ENCODE results near the gene SPINK8.
"Not testable (repeated sequence)": the region's sequence is repeated elsewhere in the genome, so short reads cannot be mapped to it uniquely, and the experiment has no call there.

DNA sequence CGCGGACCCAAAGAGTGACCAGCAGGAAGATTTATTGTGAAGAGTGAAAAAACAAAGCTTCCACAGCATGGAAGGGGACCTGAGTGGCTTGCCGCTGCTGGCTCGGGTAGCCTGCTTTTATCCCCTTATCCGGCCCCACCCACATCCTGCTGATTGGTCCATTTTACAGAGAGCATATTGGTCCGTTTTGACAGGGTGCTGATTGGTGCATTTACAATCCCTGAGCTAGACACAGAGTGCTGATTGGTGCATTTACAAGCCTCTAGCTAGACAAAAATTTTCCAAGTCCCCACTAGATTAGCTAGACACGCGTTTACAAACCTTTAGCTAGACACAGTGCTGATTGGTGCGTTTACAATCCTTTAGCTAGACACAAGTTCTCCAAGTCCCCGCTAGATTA lies 62.2 kb downstream of the SPINK8 start:
- TF ChIP-seq ZBTB17 (tag by site-specific recombination; IDR thresholded peaks at IDR 0.05); ZNF23 (tag by site-specific recombination; IDR thresholded peaks at IDR 0.05; ENCODE audit: borderline replicate concordance): not testable (repeated sequence)

All from HEK293 (cell line).